ENCODE results near the gene GPC1. TPM values are rescaled to one million over a fixed set of nuclear protein-coding genes. Genes with fewer than 3 reads are reported as not detected.

Gene GPC1
- total and polyA plus RNA-seq, 2 experiments from 2014 or later: 9.0 to 46.2 TPM

DNA sequence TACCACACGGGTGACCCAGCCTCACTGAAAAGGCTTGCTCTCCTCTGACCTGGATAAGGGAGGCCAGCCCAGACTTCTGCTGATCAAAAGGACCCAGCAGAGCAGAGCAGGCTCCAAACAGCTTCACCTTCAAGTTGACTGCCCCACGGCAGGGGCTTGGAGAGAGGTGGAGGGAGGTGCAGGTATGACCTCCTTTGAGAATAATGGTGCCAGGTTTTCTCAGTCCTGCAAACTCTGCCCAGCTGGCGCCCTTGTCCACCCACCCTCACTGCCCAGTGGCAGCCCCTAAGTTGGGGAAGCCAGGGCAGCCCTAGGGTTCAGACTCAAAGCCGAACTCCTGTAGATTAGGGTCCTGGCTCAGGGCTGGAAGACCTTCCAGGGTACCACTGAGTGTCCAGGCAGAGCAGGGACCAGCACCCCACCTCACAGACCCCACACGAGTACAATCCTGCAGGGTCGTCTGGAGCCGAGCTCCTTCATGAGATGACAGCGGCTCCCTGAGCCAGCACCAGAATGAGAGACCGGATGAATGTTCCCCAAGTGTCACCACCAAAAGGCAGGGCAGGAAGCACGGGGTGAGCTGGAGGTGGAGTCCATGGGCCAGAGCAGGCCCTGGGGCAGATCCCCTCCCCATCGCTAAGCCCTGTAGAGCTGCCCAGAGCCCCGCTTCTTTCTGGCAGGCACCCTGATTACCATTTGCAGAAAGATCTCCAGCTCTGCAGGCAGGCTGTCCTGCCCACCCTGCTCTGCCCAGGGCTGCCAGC, 3.6 kb upstream of the GPC1 start:
- Histone ChIP-seq H3K9me2 (ENCODE audit: insufficient read depth) (no peaks in the 10 kb centered on the region), H3K4me1 (ENCODE audit: insufficient read depth) (peaks cover 6% of the 10 kb centered on the region; the same call in 1 of the 2 replicates), H3K27ac (ENCODE audit: low read depth) (no peak overlapping the region), H3K4me2 (no peak overlapping the region), H3K4me3 (no peak overlapping the region), H3K36me3 (ENCODE audit: insufficient read depth) (no peaks in the 10 kb centered on the region), H2AFZ (no peak overlapping the region), H3K27me3 (ENCODE audit: insufficient read depth) (peaks cover 6% of the 10 kb centered on the region), H3K79me2 (replicated peaks; ENCODE audit: insufficient read depth) (no peaks in the 10 kb centered on the region), H3F3A (replicated peaks; ENCODE audit: low read depth) (0 out of 2 replicates have a peak, but pooled peaks cover 2% of the 10 kb centered on the region), H4K20me1 (replicated peaks; ENCODE audit: insufficient read depth) (no peaks in the 10 kb centered on the region)
- TF ChIP-seq POLR2AphosphoS5 (IDR thresholded peaks at IDR 0.05; ENCODE audit: low read depth) (no peak), EZH2 (IDR thresholded peaks at IDR 0.05; ENCODE audit: low read depth, unreplicated experiment) (no peak)
- TF ChIP-seq, protein P1, sequence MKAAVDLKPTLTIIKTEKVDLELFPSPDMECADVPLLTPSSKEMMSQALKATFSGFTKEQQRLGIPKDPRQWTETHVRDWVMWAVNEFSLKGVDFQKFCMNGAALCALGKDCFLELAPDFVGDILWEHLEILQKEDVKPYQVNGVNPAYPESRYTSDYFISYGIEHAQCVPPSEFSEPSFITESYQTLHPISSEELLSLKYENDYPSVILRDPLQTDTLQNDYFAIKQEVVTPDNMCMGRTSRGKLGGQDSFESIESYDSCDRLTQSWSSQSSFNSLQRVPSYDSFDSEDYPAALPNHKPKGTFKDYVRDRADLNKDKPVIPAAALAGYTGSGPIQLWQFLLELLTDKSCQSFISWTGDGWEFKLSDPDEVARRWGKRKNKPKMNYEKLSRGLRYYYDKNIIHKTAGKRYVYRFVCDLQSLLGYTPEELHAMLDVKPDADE (IDR thresholded peaks at IDR 0.05): no peak
- H3K4me3 Mint-ChIP-seq: no peak overlapping the region
- peaks cover 6% of the 10 kb centered on the region; the same call in 2 of the 3 replicates for H3K4me1 Mint-ChIP-seq
- peaks cover 9% of the 10 kb centered on the region for H3K27me3 Mint-ChIP-seq (ENCODE audit: insufficient read depth, low read depth, poor library complexity)
- no peak for DNase-seq (ENCODE audit: low spot score)
- peaks cover 6% of the 10 kb centered on the region; the same call in 2 of the 3 replicates for H3K9me3 Mint-ChIP-seq
- ATAC-seq: no peak
- H3K27ac Mint-ChIP-seq: no peak overlapping the region
- no peaks in the 10 kb centered on the region for H3K36me3 Mint-ChIP-seq (ENCODE audit: low read depth)

DNA sequence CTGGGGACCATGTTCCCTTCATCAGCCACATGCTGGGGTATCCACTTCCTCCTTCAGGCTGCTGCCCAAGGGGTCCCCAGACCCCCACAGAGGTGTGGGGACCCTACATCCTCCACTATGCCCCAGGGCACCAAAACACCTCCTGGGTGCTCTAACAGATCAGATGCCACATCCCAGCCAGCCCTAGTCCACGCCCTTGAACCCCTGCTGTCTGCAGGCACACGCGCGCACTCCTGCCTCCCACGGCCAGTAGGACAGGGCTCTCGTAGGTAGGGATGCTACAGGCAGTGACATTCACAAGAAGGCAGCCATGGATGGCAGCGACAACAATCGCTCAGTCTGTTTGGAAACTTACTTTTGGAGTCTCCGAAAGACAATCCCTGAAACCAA, 3.0 kb upstream of the GPC1 start:
- Histone ChIP-seq H3K4me3 (no peak overlapping the region), H3K27ac (ENCODE audit: low read depth) (no peak overlapping the region), H2AFZ (no peak overlapping the region), H3F3A (replicated peaks; ENCODE audit: low read depth) (0 out of 2 replicates have a peak, but pooled peaks cover 2% of the 10 kb centered on the region), H3K79me2 (replicated peaks; ENCODE audit: insufficient read depth) (0 out of 2 replicates have a peak, but pooled peaks cover 2% of the 10 kb centered on the region), H3K4me2 (no peak overlapping the region), H4K20me1 (replicated peaks; ENCODE audit: insufficient read depth) (peaks cover under 1% of the 10 kb centered on the region; the same call in 1 of the 2 replicates), H3K9me2 (ENCODE audit: insufficient read depth) (no peaks in the 10 kb centered on the region), H3K4me1 (ENCODE audit: insufficient read depth) (peaks cover 8% of the 10 kb centered on the region; the same call in 1 of the 2 replicates), H3K36me3 (ENCODE audit: insufficient read depth) (no peaks in the 10 kb centered on the region), H3K27me3 (ENCODE audit: insufficient read depth) (peaks cover 12% of the 10 kb centered on the region)
- no peak for DNase-seq (ENCODE audit: low spot score)
- H3K4me3 Mint-ChIP-seq: no peak overlapping the region
- no peak for ATAC-seq
- peaks cover 14% of the 10 kb centered on the region for H3K27me3 Mint-ChIP-seq (ENCODE audit: insufficient read depth, low read depth, poor library complexity)
- no peak overlapping the region for H3K27ac Mint-ChIP-seq
- peaks cover 6% of the 10 kb centered on the region; the same call in 2 of the 3 replicates for H3K4me1 Mint-ChIP-seq
- H3K36me3 Mint-ChIP-seq (ENCODE audit: low read depth): no peaks in the 10 kb centered on the region
- peaks cover 6% of the 10 kb centered on the region; the same call in 2 of the 3 replicates for H3K9me3 Mint-ChIP-seq
- TF ChIP-seq, protein P2, sequence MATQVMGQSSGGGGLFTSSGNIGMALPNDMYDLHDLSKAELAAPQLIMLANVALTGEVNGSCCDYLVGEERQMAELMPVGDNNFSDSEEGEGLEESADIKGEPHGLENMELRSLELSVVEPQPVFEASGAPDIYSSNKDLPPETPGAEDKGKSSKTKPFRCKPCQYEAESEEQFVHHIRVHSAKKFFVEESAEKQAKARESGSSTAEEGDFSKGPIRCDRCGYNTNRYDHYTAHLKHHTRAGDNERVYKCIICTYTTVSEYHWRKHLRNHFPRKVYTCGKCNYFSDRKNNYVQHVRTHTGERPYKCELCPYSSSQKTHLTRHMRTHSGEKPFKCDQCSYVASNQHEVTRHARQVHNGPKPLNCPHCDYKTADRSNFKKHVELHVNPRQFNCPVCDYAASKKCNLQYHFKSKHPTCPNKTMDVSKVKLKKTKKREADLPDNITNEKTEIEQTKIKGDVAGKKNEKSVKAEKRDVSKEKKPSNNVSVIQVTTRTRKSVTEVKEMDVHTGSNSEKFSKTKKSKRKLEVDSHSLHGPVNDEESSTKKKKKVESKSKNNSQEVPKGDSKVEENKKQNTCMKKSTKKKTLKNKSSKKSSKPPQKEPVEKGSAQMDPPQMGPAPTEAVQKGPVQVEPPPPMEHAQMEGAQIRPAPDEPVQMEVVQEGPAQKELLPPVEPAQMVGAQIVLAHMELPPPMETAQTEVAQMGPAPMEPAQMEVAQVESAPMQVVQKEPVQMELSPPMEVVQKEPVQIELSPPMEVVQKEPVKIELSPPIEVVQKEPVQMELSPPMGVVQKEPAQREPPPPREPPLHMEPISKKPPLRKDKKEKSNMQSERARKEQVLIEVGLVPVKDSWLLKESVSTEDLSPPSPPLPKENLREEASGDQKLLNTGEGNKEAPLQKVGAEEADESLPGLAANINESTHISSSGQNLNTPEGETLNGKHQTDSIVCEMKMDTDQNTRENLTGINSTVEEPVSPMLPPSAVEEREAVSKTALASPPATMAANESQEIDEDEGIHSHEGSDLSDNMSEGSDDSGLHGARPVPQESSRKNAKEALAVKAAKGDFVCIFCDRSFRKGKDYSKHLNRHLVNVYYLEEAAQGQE (IDR thresholded peaks at IDR 0.05; ENCODE audit: unreplicated experiment): no peak
- TF ChIP-seq, protein P3, sequence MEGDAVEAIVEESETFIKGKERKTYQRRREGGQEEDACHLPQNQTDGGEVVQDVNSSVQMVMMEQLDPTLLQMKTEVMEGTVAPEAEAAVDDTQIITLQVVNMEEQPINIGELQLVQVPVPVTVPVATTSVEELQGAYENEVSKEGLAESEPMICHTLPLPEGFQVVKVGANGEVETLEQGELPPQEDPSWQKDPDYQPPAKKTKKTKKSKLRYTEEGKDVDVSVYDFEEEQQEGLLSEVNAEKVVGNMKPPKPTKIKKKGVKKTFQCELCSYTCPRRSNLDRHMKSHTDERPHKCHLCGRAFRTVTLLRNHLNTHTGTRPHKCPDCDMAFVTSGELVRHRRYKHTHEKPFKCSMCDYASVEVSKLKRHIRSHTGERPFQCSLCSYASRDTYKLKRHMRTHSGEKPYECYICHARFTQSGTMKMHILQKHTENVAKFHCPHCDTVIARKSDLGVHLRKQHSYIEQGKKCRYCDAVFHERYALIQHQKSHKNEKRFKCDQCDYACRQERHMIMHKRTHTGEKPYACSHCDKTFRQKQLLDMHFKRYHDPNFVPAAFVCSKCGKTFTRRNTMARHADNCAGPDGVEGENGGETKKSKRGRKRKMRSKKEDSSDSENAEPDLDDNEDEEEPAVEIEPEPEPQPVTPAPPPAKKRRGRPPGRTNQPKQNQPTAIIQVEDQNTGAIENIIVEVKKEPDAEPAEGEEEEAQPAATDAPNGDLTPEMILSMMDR (conservative IDR thresholded peaks at IDR 0.05; ENCODE audit: low read depth in 2 of 2): no peak
- TF ChIP-seq, protein P1 (IDR thresholded peaks at IDR 0.05): no peak
- TF ChIP-seq EZH2 (IDR thresholded peaks at IDR 0.05; ENCODE audit: low read depth, unreplicated experiment) (no peak), CREB1 (CRISPR knock-in tag; IDR thresholded peaks at IDR 0.05; ENCODE audit: low read depth) (no peak), EZH2phosphoT487 (IDR thresholded peaks at IDR 0.05; ENCODE audit: unreplicated experiment) (no peak), STAT1 (IDR thresholded peaks at IDR 0.05; ENCODE audit: unreplicated experiment) (no peak), NANOG (IDR thresholded peaks at IDR 0.05; ENCODE audit: borderline replicate concordance) (no peak), POLR2AphosphoS5 (IDR thresholded peaks at IDR 0.05; ENCODE audit: low read depth) (no peak), ZNF114 (CRISPR knock-in tag; IDR thresholded peaks at IDR 0.05) (no peak)
